Ascending aorta (tissue), 2 donors: Measurements from ENCODE around the gene BEND7. TPM values are rescaled to one million over a fixed set of nuclear protein-coding genes. Genes with fewer than 3 reads are reported as not detected.

Experiments
- DNase-seq, 2 donors: peaks; one replicate each; pipeline ENCODE4 v3.0.0-alpha.2; 2019; ENCODE audit warnings: low spot score in 2 of 2
- H3K27ac ChIP-seq, 2 donors: fragments of 200-600 bp; sonication (generic); one replicate each; pipeline ENCODE4 v1.5.1; 2016 to 2017; ENCODE audit warnings: mild to moderate bottlenecking in 1 of 2
- H3K27me3 ChIP-seq: fragments of 200-600 bp; sonication (generic); one replicate; pipeline ENCODE4 v1.5.1; 2017
- H3K36me3 ChIP-seq, 2 donors: fragments of 200-600 bp; sonication (generic); one replicate each; pipeline ENCODE4 v1.5.1; 2016
- H3K4me1 ChIP-seq, 2 donors: fragments of 200-600 bp; sonication (generic); one replicate each; pipeline ENCODE4 v1.5.1; 2016 to 2017; ENCODE audit warnings: mild to moderate bottlenecking in 1 of 2
- H3K4me3 ChIP-seq, 2 donors: fragments of 200-600 bp; sonication (generic); one replicate each; pipeline ENCODE4 v1.5.1; 2016 to 2017; ENCODE audit warnings: mild to moderate bottlenecking in 1 of 2
- H3K9me3 ChIP-seq, 2 donors: fragments of 200-600 bp; sonication (generic); one replicate each; pipeline ENCODE4 v1.5.1; 2016
- intact Hi-C: fragments of 100-400 bp; cut with DNase I; formaldehyde crosslinking; loops from one replicate; pipeline ENCODE4 v1.15.1; 2023
- total RNA-seq: library from RNA; depleted of rRNA; stranded (reverse); fragments of >200 nt; gene quantifications from one replicate; pipeline ENCODE4 v1.1.0, GENCODE V29; 2016
- TF ChIP-seq, protein P1 (sequence below), 3 experiments: fragments of 200-600 bp in 2 of 3; fragments of 450-650 bp in 1 of 3; sonication (generic) in 2 of 3; IDR thresholded peaks; one replicate each; pipeline ENCODE4 v1.5.1; 2016 to 2019; ENCODE audit warnings: antibody characterized with exemption in 3 of 3, mild to moderate bottlenecking in 1 of 3, moderate library complexity in 1 of 3

The BEND7 gene
- total RNA-seq, 1 donor from 2014 or later: 6.9 TPM

DNA sequence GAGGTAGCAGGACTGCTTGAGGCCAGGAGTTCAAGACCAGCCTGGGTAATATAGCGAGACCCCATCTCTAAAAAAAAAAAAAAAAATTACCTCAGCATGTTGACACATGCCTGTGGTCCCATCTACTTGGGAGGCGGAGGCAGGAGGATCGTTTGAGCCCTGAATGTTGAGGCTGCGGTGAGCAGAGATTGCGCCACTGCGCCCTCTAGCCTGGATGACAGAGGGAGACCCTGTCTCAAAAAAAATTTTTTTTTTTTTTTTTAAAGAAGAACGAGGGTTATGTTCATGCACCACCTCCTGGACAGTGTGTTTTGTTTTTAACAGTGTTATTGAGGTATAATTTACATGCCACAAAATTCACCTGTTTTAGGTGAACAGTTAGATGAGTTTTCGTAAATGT lies 129.6 kb downstream of the BEND7 start:
- H3K27me3 ChIP-seq: no peaks in the 10 kb centered on the region
- TF ChIP-seq, protein P1, sequence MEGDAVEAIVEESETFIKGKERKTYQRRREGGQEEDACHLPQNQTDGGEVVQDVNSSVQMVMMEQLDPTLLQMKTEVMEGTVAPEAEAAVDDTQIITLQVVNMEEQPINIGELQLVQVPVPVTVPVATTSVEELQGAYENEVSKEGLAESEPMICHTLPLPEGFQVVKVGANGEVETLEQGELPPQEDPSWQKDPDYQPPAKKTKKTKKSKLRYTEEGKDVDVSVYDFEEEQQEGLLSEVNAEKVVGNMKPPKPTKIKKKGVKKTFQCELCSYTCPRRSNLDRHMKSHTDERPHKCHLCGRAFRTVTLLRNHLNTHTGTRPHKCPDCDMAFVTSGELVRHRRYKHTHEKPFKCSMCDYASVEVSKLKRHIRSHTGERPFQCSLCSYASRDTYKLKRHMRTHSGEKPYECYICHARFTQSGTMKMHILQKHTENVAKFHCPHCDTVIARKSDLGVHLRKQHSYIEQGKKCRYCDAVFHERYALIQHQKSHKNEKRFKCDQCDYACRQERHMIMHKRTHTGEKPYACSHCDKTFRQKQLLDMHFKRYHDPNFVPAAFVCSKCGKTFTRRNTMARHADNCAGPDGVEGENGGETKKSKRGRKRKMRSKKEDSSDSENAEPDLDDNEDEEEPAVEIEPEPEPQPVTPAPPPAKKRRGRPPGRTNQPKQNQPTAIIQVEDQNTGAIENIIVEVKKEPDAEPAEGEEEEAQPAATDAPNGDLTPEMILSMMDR (IDR thresholded peaks at IDR 0.05): no peak
- no peaks in the 10 kb centered on the region for H3K9me3 ChIP-seq
- DNase-seq: no peak
- H3K36me3 ChIP-seq: no peaks in the 10 kb centered on the region
- no peak overlapping the region for H3K27ac ChIP-seq
- H3K4me3 ChIP-seq: no peak overlapping the region
- no peaks in the 10 kb centered on the region for H3K4me1 ChIP-seq
- intact Hi-C loops: no loop called here

GRCh38 chr10:13397052-13397451 lies 131.8 kb downstream of the BEND7 start:
- no peaks in the 10 kb centered on the region for H3K4me1 ChIP-seq
- H3K9me3 ChIP-seq: no peaks in the 10 kb centered on the region
- no peak for DNase-seq
- no peaks in the 10 kb centered on the region for H3K36me3 ChIP-seq
- TF ChIP-seq, protein P1 (IDR thresholded peaks at IDR 0.05): no peak
- no peaks in the 10 kb centered on the region for H3K27me3 ChIP-seq
- intact Hi-C loops: no loop called here
- H3K27ac ChIP-seq: no peak overlapping the region
- H3K4me3 ChIP-seq: no peak overlapping the region

- no peaks in the 10 kb centered on the region for H3K27me3 ChIP-seq
- no peak for DNase-seq
- no peak overlapping the region for H3K4me3 ChIP-seq
- no peaks in the 10 kb centered on the region for H3K4me1 ChIP-seq
- no peaks in the 10 kb centered on the region for H3K36me3 ChIP-seq
- TF ChIP-seq, protein P1 (IDR thresholded peaks at IDR 0.05): no peak
- no peaks in the 10 kb centered on the region for H3K9me3 ChIP-seq
- no peak overlapping the region for H3K27ac ChIP-seq
- intact Hi-C loops: no loop called here
Measured at GRCh38 chr10:13396369-13396768, 132.4 kb downstream of the BEND7 start.

GRCh38 chr10:13395540-13395939 lies 133.3 kb downstream of the BEND7 start:
- DNase-seq: no peak
- H3K4me3 ChIP-seq: no peak overlapping the region
- H3K27me3 ChIP-seq: no peaks in the 10 kb centered on the region
- TF ChIP-seq, protein P1 (IDR thresholded peaks at IDR 0.05): no peak
- H3K4me1 ChIP-seq: no peaks in the 10 kb centered on the region
- no peaks in the 10 kb centered on the region for H3K36me3 ChIP-seq
- no peaks in the 10 kb centered on the region for H3K9me3 ChIP-seq
- intact Hi-C loops: no loop called here
- no peak overlapping the region for H3K27ac ChIP-seq

DNA sequence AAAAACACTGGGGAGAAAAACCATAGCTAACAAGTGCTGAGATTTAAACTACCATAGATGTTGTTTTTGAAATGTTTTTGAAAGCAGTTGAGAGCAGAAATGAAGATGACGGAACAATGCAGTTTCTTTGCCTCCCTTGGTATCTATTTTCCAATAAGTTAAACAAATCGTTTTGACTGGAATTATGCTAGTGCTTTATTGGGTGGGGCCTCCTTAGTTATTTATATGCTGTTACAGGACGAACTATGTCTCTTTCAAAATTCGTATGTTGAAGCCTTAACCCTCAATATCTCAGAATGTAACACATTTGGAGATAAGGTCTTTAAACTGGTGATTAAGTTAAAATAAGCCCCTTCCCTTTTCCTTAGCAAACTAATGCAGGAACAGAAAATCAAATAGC lies 135.2 kb downstream of the BEND7 start:
- Histone ChIP-seq H3K4me1 (no peaks in the 10 kb centered on the region), H3K27ac (no peak overlapping the region), H3K9me3 (no peaks in the 10 kb centered on the region), H3K4me3 (no peak overlapping the region), H3K27me3 (no peaks in the 10 kb centered on the region), H3K36me3 (no peaks in the 10 kb centered on the region)
- TF ChIP-seq, protein P1 (IDR thresholded peaks at IDR 0.05): no peak
- intact Hi-C loops: no loop called here
- DNase-seq: no peak

DNA sequence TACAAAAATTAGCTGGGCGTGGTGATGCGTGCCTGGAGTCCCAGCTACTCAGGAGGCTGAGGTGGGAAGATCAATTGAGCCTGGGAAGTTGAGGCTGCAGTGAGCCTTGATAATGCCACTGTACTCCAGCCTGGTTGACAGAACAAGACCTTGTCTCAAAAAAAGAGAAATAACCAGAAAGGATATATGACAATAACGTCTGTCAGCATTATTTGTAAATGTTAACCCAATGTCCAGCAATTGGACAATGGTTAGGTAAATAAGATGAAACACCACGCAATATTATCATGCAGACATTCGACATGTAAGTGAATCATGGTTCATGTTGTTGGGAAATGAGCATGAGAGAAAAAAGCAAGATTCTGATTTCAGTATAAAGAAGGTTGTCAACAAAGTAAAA lies 136.1 kb downstream of the BEND7 start:
- no peaks in the 10 kb centered on the region for H3K9me3 ChIP-seq
- no peak overlapping the region for H3K27ac ChIP-seq
- no peak for DNase-seq
- H3K4me3 ChIP-seq: no peak overlapping the region
- no peaks in the 10 kb centered on the region for H3K36me3 ChIP-seq
- no peaks in the 10 kb centered on the region for H3K27me3 ChIP-seq
- no peaks in the 10 kb centered on the region for H3K4me1 ChIP-seq
- intact Hi-C loops: no loop called here
- TF ChIP-seq, protein P1 (IDR thresholded peaks at IDR 0.05): no peak
